CD4-positive, alpha-beta T cell treated with Interferon gamma for 1 hour (primary cell): ENCODE measurements around the gene ATP10A.

ENCODE experiments used
- DNase-seq: peaks from one replicate; pipeline ENCODE4 v3.0.0-alpha.2; 2020

ATP10A gene

GRCh38 chr15:25852661-25853524 lies 10.2 kb downstream of the ATP10A start:
- DNase-seq, result no peak

- DNase-seq, result no peak
Measured at GRCh38 chr15:25852027-25852426, 11.1 kb downstream of the ATP10A start.

- peak; percentile 80 for DNase-seq
Measured at GRCh38 chr15:25850154-25851111, 12.7 kb downstream of the ATP10A start.

- DNase-seq, result no peak
Measured at GRCh38 chr15:25849157-25849921, 13.8 kb downstream of the ATP10A start.

GRCh38 chr15:25848784-25849156 lies 14.4 kb downstream of the ATP10A start:
- DNase-seq, result no peak

GRCh38 chr15:25848325-25848724 lies 14.8 kb downstream of the ATP10A start:
- no peak for DNase-seq

- DNase-seq, result no peak
Measured at GRCh38 chr15:25847051-25847450, 16.1 kb downstream of the ATP10A start.

- peak; percentile 60 for DNase-seq
Measured at GRCh38 chr15:25846377-25846776, 16.8 kb downstream of the ATP10A start.

GRCh38 chr15:25844981-25845680 lies 18.0 kb downstream of the ATP10A start:
- DNase-seq, result no peak

- no peak for DNase-seq
Measured at GRCh38 chr15:25844542-25844941, 18.6 kb downstream of the ATP10A start.

GRCh38 chr15:25844076-25844475 lies 19.1 kb downstream of the ATP10A start:
- DNase-seq, result no peak

- DNase-seq, result no peak
Measured at GRCh38 chr15:25839638-25840156, 23.4 kb downstream of the ATP10A start.

GRCh38 chr15:25838871-25839195 lies 24.3 kb downstream of the ATP10A start:
- no peak for DNase-seq

- no peak for DNase-seq
Measured at GRCh38 chr15:25838191-25838870, 24.8 kb downstream of the ATP10A start.

- no peak for DNase-seq
Measured at GRCh38 chr15:25832158-25832557, 31.0 kb downstream of the ATP10A start.

GRCh38 chr15:25830844-25831451 lies 32.2 kb downstream of the ATP10A start:
- DNase-seq, result no peak

GRCh38 chr15:25829073-25829472 lies 34.1 kb downstream of the ATP10A start:
- DNase-seq, result no peak

GRCh38 chr15:25825207-25825606 lies 37.9 kb downstream of the ATP10A start:
- DNase-seq, result no peak

- DNase-seq, result no peak
Measured at GRCh38 chr15:25824618-25825017, 38.5 kb downstream of the ATP10A start.

- DNase-seq, result no peak
Measured at GRCh38 chr15:25812845-25813244, 50.3 kb downstream of the ATP10A start.

GRCh38 chr15:25812073-25812472 lies 51.1 kb downstream of the ATP10A start:
- no peak for DNase-seq
